Skeletal muscle cell (primary cell): ENCODE results near the gene ADGRD1.

Experiments used
- DNase-seq: peaks from one replicate; pipeline ENCODE4 v3.0.0-alpha.2; 2010; ENCODE audit warnings: low read depth
- H3K4me3 ChIP-seq: 2 replicates; pipeline ENCODE4 v1.5.1; 2011; ENCODE audit warnings: low read depth, mild to moderate bottlenecking, control low read depth, low read length, moderate library complexity

The ADGRD1 gene

DNA sequence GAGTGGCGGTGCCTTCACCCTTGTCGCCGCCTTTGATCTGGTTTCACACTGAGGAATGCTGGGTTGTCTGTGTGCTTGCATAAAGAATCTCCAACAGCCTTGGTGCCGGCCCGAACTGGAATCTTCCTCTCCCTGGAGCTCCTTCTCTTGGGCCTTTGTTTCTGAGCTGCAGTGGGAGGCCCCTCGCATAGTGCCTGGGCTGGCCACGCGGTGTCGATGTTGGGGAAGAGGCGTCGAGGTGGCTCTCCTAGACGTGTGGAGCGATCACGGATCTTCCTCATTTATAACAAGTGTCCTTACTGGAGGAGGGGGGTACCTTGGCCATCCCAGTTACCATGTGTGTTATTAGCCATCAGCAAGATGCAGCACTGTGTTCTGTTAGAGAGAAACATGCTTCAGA, 60.6 kb downstream of the ADGRD1 start:
- DNase-seq, result no peak
- H3K4me3 ChIP-seq, result no peak overlapping the region

DNA sequence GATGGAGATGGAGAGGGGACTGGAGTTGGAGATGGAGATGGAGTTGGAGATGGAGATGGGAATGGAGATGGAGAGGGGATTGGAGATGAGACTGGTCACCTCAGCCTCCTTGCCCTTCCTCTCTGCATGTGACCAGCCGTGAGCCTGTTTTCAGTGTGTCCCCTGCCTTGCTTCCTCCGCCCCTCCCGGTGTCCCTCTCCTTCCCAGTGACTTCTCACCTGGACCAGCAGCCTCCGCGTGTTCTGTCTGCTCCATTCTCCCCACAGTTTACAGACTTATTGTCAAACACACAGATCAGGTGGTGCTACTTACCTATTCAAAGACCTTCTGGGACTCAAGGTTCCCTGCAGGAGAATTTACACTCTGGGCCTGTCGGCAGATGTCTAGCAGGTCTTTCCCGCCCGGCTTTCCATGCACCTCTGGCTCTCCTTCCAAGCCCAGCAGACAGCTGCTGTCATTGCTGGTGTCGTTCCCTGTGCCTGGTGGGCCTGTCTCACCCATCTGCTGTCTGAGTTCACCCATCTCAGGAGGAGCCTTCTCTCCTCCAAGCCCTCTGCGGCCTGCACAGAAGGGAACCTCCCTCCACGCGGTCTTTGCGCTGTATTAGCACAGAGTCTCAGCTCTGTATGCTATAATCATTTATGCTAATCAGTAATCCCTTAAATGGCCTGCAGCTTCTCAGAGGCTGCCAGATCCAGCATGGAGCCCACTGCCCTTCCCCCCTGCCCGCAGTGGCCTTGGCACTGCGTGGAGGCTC, 62.1 kb downstream of the ADGRD1 start:
- no peak overlapping the region for H3K4me3 ChIP-seq
- no peak for DNase-seq

DNA sequence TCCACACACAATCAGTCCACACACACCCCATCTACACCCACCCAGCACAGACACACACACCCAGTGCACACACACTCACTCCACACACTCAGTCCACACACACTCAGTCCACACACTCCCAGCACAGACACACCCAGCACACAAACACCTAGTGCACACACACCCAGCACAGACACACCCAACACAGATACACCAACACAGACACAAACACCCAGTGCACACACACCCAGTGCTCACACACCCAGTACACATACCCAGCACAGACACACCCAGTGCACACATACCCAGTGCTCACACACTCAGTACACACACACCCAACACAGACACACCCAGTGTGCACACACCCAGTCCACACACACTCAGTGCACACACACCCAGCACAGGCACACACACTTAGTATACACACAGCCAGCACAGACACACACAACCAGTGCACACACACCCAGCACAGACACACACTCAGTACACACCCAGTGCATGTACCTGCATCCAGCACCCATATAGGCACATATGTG, 63.8 kb downstream of the ADGRD1 start:
- no peak for DNase-seq
- no peak overlapping the region for H3K4me3 ChIP-seq

DNA sequence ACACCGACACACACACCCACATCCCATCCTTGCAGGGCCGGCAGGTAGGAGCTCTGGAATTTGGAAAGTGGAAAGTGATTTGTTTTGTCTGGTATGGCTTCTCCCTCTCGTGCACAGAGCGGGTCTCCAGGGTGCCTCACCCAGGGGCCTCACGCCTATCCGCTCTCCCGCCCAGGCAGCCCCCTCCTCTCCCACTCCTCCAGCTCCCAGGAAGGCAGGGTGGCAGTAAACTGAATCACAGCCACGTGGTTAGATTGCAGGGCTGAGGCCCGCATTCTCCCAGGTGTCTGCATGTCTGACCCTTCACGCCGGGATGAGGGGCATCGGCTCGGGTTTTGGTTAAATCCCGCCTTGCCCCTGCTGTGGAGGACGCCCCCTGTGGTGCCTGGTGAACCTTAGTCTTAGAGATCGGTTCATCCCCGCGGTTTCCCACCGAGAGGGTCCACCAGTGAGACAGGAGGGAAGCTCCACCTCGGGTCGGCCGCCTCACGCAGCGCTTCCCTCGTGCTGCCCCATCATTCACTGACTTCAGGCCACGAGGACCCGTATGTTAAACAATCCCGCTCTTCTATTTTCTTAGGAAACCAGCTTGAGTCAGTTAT, 64.4 kb downstream of the ADGRD1 start:
- H3K4me3 ChIP-seq, result no peak overlapping the region
- DNase-seq, result no peak

DNA sequence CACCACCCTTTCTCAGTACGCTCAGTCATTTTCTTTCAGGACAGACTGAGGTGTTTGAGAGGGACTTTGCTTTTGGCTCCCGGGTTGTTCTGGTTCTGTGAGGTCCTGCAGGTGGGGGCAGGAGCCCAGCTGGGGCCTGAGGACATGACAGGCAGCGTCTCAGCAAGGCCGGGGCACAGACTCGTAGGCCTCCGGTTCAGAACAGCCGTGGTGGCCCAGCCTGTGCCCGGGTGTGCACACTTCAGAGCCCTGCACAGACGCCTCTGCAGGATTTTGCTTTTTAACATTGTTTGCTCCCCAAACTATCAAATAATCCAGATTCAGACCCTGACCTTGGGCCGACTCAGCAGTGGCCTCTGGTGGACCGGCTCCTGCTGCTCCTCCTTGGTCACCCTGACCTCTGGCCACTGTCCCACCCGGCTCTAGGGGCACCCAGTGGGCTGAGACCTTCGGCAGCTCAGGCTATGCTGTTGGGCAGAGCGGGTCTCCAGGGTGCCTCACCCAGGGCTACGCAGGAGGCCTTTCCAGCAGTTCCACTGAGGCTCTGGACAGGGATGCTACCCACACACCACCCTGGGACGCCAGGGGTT, 65.2 kb downstream of the ADGRD1 start:
- DNase-seq, result no peak
- no peak overlapping the region for H3K4me3 ChIP-seq

DNA sequence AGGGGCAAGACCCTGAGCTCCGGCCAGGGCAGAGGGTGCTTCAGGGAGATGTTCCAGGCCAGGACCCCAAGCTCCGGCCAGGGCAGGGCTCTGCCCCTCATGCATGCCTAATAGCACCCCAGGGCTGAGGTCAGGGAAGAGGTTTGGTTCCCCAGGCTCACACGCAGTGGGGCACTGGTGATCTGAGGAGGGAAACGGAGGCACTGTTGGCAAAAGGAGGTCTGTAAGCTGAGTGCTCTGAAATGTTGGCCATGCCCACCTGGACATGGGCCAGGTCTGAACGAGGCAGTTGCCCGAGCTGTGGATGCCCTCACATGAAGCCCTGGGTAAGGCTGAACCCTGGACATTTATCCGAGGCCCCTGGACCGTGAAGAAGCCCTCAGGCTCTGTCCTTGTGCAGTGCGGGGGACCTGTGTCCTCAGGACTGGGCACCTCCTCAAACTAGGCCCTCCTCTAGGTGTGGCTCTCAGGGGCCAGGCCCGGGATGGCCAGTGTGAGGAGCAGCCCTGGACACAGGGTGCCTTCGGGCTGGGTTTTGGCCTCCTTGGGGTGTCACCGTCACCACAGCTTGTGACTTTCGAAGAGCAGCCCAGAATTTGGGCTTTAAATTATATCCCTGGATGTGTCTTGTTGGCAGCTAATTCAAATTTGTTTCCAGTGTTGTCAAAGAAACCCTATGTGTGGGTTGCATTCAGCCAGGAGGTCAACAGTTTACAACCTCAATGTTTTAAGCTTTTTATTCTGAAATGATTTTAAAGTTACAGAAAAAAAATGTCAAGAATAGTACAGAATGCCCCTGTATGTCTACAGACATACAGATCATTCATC, 66.8 kb downstream of the ADGRD1 start:
- no peak for DNase-seq
- no peak overlapping the region for H3K4me3 ChIP-seq

DNA sequence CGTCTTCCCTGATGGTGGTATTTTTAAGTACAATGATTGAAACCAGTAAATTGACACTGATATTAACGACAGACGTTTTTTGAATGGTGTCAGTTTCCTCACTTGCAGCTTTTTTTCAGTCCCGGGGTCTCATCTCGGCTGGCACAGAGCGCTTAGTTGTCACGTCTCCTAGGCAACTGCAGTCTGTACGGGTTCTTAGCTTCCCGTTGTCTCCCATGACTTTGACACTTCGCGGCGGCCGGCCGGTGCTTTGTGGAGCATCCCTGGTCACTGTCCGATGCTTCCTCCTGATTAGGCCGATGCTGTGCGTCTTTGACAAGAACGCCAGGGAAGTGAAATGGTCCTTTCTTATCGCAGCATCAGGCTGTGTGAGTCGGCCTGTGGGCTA, 67.4 kb downstream of the ADGRD1 start:
- no peak overlapping the region for H3K4me3 ChIP-seq
- no peak for DNase-seq

DNA sequence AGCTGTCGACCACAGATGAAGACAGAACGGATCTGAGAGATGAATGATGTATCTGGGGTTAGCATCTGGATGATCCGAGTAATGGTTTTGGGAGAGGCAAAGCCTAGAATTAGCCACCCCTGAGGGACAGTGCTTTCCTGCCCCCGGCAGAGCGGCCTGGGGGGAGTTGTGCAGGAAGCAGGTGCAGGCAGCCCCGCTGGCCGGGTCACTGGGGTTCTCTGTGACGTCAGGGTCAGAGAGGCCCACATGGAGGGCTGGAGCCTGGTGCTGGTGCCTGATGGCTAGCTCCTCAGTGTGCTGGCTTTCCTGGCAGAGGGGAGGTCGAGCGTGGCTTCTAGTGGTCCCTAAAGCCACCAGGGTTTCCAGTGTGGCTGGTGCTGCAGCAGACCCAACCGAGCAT, 70.3 kb downstream of the ADGRD1 start:
- no peak overlapping the region for H3K4me3 ChIP-seq
- DNase-seq, result no peak

DNA sequence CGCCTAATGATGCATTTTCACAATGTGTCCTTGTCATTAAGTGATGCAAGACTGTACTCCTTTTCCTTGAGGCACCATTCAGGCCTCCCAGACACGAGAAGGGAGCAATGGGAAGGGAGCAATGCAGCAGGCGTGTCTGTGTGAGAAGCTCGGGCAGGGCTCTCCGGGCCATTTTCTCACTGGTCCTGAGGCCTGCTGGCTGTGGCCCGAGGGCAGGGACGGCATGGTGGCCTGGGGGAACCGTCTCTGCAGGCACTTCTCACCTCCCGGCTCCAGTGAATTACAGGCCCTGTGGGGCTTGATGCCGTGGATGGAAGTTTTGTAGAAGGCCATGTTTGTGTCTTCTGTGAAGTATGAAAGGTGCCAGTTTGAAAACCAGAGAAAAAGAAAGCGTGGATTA, 71.0 kb downstream of the ADGRD1 start:
- H3K4me3 ChIP-seq, result no peak overlapping the region
- DNase-seq, result no peak

DNA sequence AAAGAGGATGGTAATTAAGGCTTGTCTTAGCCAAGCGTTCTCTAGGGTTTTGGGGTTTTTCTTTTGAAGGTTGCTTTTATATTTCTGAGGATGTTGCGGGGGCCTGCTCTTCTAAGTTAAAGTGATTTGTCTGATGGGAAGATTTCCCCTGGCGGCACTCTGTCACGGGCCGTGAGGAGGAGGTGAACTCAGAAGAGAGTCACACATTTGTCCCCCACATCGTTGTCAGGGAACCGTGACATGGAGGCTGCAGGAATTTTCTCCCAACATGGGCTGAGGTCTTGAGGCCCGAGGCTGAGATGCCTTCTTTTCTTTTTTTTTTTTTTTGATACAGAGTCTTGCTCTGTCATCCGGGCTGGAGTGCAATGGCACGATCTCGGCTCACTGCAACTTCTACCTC, 71.5 kb downstream of the ADGRD1 start:
- H3K4me3 ChIP-seq, result no peak overlapping the region
- no peak for DNase-seq

DNA sequence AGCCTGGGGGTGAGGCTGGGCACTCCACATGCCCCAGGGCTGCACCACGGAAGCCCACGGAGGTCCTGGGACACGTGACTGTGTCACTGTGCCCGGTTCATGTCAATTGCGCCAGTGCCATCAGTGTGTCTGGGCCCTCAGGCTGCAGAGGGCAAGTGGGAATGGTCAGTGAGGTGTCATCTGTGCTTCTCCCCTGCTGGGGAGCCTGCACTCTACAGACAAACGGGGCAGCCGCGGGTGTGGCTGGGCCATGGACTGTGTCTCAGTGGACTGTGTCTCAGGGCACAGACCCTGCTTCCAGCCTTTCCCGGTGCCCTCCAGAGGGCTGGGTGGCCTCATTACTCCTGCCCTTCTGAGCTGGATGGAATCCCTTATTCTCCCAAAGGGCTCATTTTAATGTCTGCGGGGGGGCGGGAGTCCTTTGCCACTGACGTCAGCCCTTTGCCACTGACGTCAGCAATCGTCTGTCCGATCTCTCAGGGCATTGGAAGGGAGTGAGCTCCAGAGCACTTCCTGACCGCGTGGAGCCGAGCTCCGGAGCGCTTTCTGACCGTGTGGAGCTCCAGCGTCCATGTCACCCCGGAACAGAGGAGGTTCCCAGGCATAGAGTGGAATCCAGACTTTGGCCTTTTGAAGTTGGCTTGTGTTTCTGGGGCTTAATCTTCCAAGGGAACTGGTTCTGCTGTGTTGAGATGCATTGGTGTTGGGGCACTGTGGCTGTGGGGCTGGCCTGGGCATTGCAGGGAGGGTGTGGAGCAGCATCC, 72.4 kb downstream of the ADGRD1 start:
- no peak overlapping the region for H3K4me3 ChIP-seq
- DNase-seq, result no peak

DNA sequence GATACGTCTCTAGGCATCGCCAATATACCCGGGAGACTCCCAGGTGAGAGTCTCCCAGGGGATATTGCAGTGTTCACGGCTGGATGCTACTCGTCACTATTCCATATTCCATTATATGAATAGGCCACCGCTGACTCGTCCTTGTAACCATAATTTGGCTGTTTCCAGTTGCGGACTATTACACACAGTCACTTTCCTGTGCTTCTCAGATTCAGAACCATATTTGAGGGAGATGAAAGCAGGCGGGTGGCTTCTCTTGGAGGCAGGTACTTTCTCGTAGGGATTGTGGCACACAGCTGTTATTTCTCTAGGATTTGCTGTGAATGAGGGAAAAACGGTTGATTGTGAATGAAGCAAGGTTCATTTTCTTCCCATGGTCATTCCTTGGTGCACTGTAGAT, 73.0 kb downstream of the ADGRD1 start:
- H3K4me3 ChIP-seq, result no peak overlapping the region
- no peak for DNase-seq

DNA sequence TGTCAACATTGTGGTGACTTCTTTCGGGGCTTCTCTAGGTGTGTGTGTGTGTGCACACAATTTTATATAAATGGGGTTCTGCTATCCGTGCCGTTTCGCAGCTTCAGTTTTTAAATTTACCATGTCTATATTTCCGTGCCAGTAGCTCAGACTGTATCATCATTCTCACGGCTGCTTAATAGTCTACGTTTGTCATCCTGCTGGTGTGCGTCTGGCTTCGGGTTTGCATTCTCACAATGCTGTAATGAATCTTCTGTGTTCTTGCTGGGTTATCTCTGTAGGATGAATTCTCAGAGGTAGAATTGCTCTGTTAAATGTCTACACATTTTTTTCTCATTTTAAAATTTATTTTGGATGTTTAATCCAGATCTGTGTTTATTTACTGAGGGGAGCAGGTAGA, 73.6 kb downstream of the ADGRD1 start:
- H3K4me3 ChIP-seq, result no peak overlapping the region
- DNase-seq, result no peak

DNA sequence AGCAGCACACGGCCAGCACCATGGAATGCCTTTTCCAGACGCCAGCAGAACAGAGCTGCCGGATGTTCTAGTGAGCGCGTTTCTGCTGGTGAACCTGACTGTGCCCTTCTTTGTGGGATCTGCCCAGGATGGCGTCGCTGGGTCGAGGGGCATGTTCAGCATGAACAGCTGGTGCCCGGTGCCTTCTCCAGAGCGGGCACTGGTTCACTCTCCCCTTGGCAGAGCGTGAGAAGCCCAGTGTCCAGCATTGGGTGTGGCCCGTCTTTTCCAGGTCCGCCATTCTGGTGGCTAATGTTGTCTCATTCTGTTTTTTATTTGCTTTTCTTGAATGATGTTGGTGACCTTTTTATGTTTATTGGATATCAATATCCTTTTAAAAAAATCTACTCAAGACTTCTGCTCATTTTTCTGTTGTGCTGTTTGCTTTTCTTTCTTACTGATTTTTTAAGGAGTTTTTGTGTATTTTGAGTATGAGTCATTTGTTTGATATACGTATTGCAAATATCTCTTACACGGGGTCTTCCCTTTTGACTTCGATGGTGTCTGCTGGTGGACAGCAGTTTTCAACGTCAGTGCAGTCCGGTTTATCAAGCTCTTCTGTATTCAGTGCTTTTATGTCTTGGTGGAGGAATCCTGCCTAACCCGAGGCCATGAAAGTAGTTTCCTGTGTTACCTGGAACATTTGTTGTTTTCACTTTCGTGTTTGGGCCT, 74.3 kb downstream of the ADGRD1 start:
- no peak for DNase-seq
- H3K4me3 ChIP-seq, result no peak overlapping the region

DNA sequence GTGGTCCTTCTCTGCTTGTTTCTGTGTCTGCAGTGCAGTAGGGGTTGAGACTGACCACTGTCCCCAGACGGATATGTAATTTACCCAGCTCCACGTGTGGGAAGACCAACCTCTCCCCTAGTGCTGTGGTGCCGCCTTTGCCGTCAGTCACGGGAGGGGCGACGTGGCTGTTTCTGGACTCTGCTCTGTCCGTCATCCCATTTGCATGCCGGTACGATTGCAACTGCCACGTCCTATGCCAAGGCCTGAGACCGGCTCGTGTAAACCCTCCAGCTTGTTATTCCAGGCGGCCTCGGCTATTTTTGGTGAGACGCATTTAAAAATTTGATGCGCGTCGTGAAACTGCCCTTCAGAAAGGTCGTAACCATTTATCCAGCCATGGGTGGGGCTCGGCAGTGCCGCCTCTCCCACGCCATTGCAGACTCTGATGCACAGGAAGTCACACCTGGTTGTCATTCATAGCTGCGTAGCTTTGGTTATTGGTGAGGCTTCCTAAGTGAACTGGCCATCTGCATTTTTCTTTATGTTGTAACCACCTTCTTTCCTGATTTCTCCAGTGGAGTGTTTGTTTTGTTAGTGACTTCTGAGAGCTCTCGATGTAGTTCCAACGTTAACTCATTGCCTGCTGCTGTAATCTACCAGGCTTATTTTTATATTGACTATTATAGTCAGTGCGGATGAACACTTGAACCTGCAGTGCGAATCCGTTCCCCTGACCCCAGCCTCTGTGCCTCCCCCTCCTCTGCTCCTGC, 75.1 kb downstream of the ADGRD1 start:
- no peak overlapping the region for H3K4me3 ChIP-seq
- no peak for DNase-seq

DNA sequence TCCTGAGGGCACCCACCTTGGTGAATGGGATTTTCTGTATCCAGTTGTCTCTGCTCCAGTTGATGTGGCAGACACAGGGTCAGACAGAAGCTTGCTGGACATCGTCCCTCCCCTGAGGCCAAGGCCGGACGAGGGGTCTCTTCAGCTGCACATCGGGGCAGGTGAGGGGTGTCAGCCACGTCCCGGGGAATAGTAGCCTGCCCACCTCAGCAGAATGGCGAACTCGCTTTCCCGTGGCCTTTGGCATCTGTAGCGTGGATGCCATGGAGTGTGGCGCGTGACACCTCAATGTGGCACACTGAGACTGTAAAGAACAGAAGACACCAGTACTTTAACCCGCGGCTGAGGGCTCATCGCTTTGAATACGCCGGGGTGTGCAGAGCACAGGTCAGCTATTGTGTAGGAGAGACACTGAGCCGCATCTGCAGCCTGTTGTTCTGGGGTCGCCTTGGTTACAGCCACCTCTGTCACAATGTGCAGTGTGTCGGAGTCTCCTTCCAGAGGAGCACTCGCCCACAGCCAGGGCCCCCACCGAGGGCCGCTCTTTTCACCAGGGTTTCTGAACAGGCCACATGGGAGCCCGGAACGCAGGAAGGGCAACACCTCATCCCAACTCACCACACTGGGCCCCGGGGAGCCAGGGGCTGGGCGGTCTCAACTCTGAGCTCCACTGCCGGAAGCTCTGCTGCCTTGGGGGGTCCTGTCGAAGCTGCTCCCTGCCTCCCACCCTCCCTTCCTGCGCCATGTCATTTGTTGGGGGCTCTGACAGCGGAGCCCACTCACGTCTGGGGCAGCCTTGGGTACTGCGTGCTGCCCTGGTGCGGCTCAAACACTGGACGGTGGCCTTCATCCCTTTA, 77.0 kb downstream of the ADGRD1 start:
- DNase-seq, result no peak
- no peak overlapping the region for H3K4me3 ChIP-seq

DNA sequence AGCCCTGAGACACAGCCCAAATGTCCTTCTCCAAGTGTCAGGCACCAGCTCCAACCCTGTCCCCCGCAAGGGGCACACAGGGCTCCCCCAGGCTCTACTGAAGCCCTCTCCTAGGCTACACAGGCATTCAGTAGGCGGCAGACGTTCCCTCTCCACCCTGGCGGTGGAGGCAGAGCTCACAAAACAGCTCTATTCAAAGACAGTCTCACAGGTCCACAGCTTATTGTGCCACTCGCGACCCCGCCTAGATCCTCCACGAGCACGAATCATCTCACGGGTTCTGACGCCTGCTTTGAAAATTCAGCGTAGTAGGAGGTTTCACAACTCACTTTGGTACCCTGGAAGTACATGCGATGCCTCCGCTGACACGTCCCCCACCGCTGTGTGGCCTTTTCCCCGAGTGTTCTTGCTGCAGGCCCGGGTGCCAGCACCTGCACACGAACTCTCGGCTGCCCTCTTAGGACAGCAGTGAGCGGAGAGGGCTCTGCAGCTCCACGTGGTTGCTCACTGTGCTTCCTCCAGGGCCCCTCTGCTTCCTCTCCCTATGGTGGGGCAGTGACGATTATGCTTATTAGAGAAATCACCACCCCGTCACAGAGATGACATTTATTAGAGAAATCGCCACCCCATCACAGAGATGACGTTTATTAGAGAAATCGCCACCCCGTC, 78.5 kb downstream of the ADGRD1 start:
- DNase-seq, result no peak

More for the DNA sequence above, 78.5 kb downstream of the ADGRD1 start:
- no peak overlapping the region for H3K4me3 ChIP-seq
